ENCODE data around the gene SULT4A1.
A peak's percentile ranks its signal among the peaks of the same experiment; 100 is the strongest.

The SULT4A1 gene

DNA sequence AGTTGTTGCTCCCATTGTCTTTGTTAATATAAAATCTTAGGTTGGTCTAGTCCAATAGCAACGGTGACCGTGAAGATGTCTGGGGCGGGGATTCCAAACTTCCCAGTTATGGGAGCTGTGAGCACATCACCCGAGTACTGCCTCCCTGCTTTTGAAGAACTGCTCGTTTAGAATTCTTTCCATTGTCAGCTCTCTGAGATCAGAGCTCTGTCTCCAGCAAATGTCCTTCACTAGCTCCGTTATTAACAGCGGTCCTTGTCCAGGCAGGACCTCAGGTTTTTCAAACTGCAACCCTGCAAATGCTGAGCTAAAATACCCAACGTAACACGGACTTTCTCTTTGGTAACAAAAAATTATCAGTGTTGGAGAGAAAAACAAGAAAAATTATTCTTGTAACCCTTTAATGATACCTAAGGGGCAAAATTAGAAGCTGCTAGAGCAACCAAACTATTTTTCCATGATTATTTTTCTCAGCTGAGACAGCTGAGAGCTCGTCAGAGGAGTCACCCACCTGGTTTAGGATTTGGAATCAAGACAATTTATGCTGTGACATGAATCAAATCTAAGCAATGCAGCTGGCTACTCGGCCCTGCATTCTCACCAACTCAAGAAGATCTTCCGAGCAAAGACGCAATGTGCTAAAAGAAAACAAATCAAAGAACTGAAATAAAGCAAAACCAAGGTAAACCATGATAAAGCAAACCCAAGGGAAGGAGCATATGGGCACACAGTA lies 35.1 kb downstream of the SULT4A1 start:
- DNase-seq: no peak

DNA sequence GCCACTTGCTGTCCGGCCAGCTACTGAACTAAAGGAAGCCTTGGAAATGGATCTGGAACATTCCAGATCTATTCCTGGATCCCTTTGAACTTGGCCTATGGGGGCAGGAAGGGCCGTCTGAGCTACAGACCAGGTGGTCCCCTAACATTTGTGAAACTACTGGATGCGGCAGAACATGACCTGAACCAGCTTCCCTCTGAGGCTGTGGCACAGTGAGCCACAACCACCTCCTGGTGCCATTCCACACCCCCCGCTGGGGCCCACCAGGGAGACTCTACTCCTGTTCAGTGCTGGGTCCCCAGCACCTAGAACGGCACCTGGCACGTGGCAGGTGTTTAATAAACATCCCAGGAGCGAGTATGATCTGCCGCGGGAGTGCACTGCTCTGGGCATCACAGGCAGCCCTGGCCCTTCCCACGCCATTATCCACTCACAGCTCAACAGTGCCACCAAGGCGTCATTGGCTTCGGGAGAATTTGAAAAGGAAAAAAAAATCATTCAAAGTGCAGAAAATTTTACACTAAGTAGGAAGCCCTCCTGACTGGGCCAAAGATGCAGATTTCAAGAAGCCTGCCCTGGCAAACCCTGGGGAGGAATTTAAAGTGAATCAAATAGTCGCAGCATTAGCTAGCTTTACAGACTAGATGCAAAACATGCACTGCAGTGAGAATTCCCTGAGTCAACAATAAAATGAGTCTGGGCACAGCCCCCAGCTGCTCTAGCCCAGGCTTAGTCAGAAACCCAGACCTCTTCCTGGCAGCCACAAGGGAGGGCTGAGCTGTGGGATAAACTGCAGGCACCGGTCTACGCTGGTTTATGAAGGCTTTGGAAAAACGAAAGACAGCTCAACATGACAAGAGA lies 35.9 kb downstream of the SULT4A1 start:
- DNase-seq: peak in 1 of 2 donors; percentile 4

DNA sequence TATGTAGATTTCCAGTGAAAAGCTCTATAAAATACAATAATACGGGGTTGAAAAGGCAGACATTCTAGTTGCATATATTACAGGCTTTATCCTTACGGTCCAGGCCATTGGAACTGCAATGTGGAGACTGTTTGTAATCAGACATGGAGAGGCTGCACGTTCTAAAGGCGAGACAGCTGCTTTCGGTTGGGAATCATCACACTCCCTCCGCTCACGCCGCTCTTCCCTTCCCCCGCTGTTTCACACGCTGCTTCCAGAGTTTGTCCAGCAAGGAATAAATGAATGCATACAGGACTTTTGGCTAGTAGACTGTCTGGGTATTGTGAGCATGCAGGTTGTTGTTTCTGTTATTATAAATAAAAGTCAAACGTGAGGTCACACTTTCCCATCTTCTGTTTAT lies 36.7 kb downstream of the SULT4A1 start:
- DNase-seq: no peak

DNA sequence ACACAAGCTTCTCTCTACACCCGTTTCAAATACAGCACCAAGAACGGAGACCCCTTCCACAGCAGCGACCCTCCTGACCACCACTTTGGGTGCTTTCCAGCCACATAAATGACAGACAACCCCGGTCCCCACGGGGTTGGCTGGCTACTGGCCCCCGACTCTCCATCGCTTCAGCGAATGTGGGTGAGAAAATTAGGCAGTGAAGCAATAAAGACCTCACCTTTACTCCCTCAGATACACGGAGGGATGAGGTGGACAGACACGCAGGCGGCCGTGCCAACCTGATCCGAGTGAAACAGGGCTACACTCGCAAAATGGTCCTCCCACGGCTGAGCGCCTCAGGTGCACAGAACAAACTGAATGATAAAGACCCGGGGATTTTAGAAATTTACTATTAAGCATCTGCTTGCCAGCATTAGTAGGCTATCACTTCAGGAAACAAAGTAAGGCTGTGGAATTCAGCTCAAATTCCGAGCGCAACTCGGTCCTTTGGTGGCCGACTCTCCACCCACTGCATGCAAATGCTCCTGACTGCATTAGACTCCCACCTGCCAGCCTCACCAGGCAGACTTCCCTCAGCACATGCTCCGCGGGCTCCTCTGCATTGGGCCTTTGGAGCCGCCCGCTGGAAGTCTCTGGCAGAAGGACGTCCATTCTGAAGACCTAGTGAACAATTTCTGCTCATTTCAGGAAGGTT lies 37.4 kb downstream of the SULT4A1 start:
- DNase-seq: no peak

DNA sequence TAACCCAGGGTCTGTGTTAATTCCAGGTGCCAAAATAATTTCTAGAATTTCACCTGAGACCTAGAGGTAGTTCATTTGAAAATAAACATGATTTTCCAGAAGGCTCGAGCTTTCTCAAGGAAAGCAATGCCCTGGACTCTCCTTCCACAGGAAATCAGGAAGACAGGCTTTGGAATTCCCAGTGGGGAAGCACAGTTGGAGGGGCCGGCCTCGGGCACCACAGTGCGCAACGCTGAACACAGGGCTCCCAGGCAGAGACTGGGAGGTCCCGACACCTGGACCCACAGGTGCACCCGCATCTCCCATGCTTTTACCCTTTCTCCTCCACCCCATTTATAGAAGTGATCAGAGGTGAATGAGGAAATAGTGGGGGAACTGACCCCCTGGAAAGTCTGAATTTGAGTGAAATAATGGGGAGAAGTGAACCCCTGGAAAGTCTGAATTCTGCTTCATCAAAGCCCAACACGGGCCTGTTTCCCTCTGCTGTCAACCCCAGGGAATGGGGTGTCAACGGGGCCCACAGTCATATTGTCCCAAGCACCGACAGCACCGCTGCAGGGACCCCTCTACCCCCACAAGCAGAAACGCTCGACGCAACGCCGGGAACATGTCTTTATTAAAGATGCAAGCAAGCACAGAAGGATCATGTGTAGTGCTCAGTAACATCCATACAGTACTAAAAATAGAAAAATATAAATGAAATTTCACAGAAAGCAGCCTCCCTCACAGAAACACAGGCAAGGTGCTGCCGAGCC lies 38.2 kb downstream of the SULT4A1 start:
- DNase-seq: no peak

DNA sequence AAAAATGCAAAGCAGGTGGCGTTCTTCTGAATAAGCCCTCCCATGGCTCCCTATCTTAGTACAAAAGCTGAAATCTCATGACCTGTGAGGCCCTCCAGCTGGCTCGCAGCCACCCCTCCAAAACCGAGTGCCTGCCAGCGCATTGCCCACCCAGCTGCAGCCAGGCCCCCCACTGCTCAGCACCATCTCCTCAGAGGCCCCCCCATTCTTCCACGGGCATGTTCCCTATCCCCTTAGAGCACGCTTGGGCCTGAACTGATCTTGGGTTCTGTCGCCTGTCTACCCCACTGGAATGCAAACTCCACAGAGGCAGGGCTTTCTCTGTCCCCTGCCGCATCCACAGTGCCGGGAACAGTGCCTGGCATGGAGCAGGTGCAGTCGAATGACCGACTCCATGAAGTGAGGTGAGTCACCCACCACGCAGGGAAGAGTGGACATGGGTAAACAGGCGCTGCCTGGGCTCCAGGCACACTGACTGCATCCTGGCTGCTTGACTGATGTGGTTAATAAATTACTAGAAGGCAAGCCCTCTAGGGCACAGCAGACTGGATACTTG lies 38.9 kb downstream of the SULT4A1 start:
- no peak for DNase-seq

DNA sequence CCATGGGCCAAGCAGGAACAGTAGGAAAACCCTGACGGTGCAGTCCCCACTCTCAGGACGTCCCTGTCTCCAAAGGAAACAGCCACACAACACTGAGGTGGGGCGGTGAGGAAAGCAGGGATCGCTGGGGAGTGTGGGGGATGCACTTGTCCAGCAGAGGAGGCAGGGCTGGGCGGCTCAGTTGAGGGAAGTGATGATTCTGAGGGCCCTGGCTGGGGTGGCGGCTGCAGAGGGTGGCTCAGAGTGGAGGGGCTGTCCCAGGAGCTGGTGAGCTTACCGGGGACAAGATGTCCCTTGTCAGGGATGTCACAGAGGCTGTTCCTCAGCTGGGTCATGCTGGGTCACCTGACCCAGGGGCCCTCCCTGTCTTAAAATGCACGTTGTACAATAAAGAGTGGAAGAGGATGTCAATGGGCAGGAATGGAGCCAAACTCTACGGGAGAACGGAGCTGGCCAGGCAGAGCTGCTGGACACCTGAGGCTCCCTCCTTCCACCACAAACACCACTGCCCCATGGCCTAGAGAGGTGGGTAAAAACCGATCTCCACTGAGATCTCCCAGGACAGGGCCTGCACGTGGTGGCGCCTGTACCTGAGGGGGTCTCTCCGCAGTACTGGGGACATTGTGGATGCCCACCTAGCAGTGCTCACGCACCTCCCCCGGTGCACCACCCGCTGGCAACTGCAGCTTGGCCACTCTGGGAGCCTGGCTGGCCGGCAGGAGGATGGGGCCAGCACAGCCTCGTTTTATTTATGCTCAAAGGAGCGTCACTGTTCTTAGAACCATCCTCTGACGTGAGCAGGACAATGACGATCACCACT lies 40.5 kb downstream of the SULT4A1 start:
- no peak for DNase-seq

DNA sequence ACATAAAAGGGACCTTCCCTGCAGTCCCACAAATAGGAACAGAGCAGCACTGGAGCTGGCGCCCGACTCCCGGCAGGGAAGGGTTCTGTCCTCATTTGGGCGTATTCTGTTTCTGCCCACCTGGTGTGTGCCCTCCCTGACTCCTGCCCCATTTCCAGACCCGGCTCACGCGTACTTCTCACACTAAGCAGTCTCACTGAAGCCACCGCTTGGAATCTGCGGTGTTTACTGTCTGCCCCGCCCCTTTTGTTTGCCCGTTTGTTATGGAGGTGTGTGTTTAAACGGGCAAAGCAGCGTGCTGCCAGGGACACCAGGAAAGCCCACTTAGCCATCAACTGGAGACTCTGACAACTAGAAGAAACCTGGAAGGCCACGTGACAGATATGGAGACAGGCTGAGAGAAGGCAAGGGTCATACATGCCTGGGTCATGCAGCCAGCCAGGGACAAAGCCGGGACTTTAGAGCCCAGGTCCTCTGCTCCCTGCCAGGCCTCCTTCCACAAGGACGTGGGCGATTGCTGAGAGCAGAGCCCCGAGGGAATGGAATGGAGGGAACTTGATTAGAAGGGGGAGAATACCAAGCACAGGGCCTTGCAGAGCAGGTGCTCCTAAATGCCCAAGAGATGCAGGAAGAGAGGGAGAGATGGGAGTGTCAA lies 41.5 kb downstream of the SULT4A1 start:
- no peak for DNase-seq

DNA sequence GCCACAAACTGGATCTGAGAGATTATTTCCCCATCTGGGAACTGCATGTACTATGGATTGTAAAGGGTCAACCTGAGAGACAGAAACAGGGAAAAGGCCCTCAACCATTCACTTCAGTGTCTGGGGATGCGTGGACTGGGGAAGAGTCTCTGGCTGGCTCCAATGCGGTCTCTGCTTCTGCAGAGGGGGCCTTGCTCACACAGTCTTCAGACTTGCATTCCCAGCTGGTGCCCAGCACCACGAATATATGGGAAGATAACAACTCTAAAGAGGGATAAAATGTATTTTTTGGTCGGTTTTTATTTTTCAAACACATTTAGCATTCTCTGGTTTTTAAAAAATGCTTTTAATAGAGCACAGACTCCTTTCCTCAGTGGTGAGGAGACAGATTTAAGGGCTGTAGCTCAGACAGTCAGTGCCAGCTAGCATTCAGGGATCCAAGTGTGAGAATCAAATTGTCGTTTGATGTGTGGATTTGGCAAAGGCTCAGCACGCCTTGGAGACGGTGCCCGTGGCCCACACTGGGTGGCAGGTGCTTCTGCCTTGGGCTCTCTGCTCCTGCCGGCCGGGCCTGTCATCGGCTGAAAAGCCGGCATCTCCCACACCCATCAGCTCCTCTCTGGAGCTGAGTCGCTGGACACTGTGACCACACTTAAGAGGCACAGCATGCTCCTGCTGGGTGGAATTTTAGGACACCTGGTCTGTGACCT lies 42.2 kb downstream of the SULT4A1 start:
- DNase-seq: no peak

DNA sequence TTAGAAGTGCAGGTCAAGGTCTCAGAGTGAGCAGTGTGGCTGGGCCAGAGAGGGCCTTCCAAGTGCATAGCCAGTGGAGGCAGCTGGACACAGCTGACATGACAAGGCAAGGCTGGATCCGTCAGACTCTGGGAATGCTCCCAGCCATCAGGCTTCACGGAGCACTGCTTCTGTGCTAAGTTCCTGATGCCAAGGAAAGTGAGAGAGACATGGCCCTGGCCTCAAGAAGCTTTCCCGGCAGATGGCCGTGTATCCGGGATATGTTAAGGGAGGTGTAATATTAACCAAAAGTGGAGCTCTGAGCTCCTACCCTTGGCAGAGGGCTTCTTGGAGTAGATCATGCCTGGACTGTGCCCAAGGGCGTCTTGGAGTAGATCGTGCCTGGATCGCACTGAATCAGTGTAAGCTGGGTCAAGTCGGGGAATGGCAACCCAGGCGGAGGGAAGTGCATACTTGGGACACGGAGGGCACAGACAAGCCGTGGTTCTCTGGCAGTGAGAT lies 42.8 kb downstream of the SULT4A1 start:
- no peak for DNase-seq

DNA sequence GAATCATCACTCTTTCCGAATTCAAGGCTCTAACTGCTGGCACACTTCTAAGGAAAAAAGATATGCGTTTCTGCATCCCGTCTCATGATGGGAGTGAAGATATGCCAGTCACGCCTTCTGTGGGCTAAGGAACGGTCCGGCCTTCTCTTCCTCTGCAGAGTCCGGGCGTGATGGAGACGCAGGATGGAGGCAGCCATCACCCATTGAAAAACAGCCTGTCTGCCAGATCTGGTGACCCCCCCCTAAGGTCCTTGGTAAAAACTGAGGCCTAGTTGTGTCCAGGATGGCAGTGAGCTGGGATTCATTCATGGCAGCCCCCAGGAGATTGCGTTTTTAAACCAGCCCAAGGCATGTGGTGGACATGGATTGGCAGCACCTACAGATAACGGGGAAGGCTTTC lies 43.3 kb downstream of the SULT4A1 start:
- DNase-seq: no peak

DNA sequence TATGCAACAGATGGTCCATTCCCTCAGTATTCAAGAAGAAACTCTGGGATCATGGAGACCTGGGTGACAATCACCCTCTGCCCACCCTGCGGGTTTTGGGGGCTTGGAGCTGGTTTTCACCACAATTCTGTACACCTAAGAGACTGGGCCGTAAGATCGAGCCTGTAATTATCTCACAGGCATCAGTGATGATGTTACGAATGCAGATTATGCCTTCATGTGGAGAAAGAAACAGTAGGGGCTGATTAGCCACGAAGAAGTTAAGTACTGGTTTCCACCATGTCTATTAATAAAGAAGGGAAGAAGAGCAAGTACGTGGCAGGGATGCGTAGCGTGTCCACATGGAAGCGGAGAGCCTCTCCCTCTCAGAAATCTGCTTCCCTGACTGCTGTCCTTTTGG lies 44.9 kb downstream of the SULT4A1 start:
- DNase-seq: no peak

DNA sequence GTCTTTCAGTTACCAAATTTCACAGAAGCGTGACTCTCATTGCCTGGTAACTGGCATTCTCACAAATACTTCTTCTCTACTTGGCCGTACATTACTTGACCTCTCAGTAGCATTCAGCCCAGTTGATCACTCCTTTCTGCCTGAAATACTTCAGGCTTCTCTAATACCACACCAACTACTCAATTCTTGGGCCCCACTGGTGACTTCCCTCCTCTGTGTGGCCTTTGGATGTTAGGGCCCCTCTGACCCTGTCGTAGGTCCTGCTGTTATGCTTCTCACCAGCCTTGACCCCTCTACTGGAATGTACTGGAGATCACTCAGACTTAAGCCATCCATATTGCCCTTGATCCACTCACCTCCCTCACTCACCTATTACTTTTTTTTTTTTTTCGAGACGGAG lies 48.0 kb downstream of the SULT4A1 start:
- no peak for DNase-seq

DNA sequence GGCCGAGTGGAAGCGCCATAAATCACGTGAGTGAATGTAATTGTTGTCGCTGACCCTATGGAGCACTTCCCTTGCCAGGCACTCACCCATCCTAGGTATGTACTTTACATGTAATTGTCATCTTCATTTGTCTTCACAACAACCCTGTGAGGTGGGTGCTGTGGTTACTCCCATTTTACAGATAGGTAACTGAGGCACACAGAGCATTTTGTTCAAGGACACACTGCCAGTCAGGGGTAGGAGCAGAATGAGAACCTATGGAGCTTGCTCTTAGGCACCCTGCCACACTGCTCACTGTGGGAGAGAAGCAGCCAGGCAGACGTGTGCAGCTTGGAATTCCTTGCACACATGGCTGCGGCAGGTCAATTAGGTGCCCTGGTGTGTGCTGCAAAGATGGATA lies 49.4 kb downstream of the SULT4A1 start:
- DNase-seq: no peak

DNA sequence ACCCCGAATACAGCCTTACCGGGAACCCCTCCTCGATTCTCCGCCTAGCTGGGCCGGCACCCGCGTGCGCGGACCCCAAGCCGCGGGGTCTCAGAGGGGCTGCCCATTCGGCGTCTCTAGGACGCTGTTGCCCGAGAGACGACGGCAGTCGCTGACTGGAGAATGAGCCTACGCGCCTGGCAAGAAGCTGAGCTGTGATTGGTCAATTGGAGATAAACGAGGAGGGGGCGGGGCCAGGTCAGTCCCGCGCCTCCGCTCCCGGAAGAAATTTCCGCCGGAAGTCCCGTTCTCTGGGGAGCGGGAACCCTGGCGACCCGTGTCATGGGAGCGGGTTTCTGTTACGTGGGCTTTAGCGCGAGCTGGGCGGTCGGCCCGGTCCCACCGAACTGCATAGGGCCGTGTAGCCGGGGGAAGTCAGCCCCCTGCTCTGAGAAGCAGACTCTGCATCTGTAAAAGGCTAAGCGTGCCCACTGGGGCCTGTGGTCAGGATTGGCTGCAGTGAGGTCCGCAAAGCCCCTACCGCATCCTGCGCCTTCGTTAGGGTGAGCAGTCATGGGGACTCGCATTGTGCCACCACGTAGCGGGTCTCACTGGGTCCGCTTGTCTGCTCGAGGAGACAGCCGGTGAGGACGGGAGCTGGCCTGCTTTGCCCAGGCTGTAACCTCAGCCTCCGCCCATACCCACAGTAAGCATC lies 50.0 kb downstream of the SULT4A1 start, which contains the start of gene EFCAB6:
EFCAB6 (minus strand) TSS at position 157 of the 694 bp plus-strand sequence. CDS start 29,987 bp downstream, outside the sequence.
- peak; percentile 94 to 97 for DNase-seq

DNA sequence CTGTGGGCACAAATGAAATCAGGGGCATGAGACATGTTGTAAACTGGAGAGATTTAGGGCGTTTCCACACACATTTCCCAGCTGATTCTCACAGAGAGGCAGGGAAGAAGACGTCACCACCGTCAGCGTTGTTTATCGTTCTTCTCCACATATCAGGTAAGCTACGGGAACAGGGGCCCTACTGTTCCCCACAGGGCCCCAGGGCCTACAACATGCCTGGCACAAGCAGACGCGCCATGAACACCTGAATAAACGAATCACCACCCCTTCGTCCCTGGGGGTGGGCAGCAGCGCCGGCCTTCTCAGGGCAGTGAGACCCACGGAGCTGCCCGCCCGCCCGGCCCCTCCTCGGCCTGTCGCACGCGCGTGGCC lies 50.5 kb downstream of the SULT4A1 start:
- DNase-seq: peak in 1 of 2 donors; percentile 7

DNA sequence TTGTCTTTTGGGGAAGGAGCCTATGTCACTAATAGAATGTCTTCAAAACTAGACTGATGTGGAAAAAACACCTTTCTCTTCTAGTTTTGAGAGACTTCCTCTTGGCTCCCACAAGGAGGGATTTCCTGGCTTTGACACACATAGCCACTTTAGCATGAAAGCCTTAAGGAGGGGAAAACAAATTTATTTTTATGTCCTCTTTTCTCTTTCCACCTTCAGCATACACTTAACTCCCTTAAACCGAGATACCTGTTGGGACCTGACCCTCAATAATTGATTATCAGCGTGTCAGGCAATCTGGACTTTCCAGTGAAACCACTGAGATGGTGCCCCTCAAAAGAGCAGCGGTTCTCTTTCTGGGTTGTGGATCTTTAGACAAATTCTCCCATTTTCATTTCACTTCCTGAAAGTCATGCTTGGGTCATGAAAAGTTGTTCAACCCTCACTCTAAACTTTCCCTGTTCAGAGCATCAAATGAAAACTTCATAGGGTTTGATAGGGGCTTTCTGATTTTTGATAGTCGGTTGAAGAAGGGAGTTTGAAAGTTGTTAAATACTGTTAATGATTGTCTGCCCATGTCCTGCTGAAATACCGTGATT lies 59.3 kb downstream of the SULT4A1 start:
- no peak for DNase-seq

DNA sequence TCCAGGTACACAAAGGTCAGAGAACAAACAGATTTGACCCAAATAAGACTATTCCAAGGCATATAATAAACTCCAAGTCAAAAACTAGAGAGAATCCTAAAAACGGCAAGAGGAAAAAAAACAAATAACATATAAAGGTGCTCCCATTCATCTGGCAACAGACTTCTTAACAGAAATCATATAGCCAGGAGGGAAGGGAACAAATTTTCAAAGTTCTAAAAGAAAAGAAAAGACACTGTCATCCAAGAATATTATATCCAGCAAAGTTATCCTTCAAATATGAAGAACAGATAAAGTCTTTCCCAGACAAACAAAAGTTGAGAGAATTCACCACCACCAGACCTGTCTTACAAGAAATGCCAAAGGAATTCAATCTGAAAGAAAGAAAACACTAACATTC lies 61.3 kb downstream of the SULT4A1 start:
- DNase-seq: no peak

DNA sequence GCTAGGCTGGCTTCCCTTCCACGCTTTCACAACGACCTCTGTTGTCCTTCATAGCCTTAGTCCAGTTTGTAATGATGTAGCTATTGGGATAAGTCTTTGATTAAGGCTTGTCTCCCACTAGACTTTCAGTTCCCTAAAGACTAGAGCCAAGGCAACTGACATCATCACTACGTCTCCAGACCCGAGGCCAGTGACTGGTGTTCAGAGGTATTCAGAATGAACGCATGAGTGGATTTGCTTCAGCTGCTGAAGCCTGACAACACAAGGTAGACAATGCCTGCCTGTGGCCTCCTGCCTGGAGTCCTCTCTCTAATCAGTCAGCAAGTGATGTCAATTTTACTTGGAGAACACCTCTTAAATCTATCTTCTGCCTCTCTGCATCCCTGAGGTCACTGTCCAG lies 63.8 kb downstream of the SULT4A1 start:
- DNase-seq: peak in 1 of 2 donors; percentile 13
